ENCODE data around the gene CCBE1.

DNA sequence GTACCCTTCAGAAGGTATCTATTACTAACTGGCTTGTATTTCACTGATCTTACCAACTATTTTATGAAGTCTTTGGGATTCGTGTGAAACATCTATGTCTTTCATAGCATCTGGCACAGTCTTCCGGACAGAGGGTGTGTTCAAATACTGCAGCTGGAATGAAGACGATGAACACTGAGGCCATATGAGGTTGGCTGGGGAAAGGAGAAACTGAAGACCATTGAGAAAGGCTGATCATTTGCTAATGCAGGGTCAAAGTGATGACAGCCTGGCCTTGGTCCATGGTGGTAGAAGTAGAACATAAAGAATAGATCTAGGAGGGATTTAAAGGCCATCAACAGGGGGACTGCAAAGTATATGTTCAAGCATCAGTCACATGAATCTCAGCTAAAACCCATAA is 132.7 kb downstream of the CCBE1 start:
- TF ChIP-seq, protein P1, sequence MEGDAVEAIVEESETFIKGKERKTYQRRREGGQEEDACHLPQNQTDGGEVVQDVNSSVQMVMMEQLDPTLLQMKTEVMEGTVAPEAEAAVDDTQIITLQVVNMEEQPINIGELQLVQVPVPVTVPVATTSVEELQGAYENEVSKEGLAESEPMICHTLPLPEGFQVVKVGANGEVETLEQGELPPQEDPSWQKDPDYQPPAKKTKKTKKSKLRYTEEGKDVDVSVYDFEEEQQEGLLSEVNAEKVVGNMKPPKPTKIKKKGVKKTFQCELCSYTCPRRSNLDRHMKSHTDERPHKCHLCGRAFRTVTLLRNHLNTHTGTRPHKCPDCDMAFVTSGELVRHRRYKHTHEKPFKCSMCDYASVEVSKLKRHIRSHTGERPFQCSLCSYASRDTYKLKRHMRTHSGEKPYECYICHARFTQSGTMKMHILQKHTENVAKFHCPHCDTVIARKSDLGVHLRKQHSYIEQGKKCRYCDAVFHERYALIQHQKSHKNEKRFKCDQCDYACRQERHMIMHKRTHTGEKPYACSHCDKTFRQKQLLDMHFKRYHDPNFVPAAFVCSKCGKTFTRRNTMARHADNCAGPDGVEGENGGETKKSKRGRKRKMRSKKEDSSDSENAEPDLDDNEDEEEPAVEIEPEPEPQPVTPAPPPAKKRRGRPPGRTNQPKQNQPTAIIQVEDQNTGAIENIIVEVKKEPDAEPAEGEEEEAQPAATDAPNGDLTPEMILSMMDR (IDR thresholded peaks at IDR 0.05) = no peak
- TF ChIP-seq POLR2A (IDR thresholded peaks at IDR 0.05; ENCODE audit: low read length) (no peak), RCOR1 (IDR thresholded peaks at IDR 0.05; ENCODE audit: low read depth, low read length) (no peak), USF2 (IDR thresholded peaks at IDR 0.05) (no peak), RAD21 (conservative IDR thresholded peaks at IDR 0.05 in 1 of 2, IDR thresholded peaks at IDR 0.05 in 1 of 2) (no peak), EP300 (IDR thresholded peaks at IDR 0.05) (no peak), FOSL2 (IDR thresholded peaks at IDR 0.05) (no peak), FOSL2 (CRISPR knock-in tag; IDR thresholded peaks at IDR 0.05) (no peak)
